Right ventricle myocardium superior (tissue), 1 donor: ENCODE data around the gene TULP1. TPM values are rescaled to one million over a fixed set of nuclear protein-coding genes. Genes with fewer than 3 reads are reported as not detected.
A peak's percentile ranks its signal among the peaks of the same experiment; 100 is the strongest.

Source experiments
- ATAC-seq: fragments of 200-7000 bp; cut with Tn5 transposase; one replicate; pipeline ENCODE4 v1.9.1; 2020; ENCODE audit warnings: mild to moderate bottlenecking; ENCODE audit not compliant: poor library complexity
- DNase-seq: peaks from one replicate; pipeline ENCODE4 v3.0.0-alpha.2; 2020
- intact Hi-C: fragments of 100-400 bp; cut with DNase I; formaldehyde crosslinking; loops from one replicate; pipeline ENCODE4 v1.11.2; 2022
- total RNA-seq: library from RNA; stranded (reverse); fragmentation: NEBNext Ultra II Directional; extraction: Animal tissue kit (Norgen Biotek cat#: 25700); gene quantifications from one replicate; pipeline ENCODE4 v1.2.1, GENCODE V29; 2021
- donor health status: DM: no; HTN: yes; CAD: no; lungs with severe emphysema.

The TULP1 gene
- total RNA-seq, 1 donor from 2014 or later, result not detected

DNA sequence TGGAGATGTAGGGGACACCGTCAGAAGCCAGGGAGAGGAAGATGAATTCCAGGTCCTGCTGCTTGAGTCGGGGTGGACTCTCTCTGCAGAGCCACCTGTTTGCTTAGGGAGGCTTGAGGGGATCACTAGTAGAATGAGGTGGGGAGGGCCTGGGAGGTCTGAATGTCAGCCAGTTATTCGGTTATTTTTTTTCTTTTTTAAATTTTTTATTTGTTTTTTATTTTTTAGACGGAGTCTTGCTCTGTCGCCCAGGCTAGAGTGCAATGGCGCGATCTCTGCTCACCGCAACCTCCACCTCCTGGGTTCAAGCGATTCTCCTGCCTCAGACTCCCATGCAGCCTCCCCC is 24.2 kb downstream of the TULP1 start:
- ATAC-seq (no peak), DNase-seq (no peak)
- intact Hi-C loops, result no loop called here

DNA sequence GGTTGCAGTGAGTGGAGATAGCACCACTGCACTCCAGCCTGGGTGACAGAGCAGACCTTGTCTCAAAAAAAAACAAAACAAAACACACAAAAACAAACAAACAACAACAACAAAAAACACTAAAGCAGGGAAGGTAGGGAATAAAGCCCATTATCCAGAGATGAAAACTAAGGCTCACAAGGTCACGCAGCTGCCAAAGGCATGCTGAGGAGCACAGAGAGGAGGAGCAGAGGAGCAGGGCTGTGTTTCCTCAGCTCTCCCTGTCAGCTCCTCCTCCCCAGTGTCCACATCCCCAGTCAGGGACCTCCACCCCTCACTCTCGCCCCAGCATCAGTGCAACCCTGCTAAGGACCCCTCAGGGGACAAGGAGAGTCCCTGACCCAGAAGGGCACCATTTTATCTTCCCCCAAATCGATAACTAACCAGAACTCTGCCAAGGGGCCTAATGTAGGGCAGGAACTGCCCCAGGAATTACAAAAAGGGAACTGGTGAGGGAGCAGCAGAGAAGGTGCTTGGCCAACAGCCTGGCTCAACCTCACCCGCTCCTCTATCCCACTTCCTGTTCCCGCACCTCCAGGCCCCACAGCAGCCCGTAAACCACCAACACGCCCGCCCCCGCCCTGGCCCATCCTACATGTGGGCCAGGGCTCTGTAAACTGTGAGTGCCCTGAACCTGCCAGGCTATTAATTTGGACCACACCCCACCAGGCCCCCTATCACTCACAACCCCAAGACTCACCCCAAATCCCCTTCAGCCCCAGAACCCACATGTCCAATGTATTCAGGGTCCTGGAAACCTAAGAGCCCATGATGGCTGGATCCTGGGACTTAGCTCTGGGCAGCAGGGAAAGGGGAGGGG is 24.8 kb downstream of the TULP1 start:
- no peak for ATAC-seq

DNA sequence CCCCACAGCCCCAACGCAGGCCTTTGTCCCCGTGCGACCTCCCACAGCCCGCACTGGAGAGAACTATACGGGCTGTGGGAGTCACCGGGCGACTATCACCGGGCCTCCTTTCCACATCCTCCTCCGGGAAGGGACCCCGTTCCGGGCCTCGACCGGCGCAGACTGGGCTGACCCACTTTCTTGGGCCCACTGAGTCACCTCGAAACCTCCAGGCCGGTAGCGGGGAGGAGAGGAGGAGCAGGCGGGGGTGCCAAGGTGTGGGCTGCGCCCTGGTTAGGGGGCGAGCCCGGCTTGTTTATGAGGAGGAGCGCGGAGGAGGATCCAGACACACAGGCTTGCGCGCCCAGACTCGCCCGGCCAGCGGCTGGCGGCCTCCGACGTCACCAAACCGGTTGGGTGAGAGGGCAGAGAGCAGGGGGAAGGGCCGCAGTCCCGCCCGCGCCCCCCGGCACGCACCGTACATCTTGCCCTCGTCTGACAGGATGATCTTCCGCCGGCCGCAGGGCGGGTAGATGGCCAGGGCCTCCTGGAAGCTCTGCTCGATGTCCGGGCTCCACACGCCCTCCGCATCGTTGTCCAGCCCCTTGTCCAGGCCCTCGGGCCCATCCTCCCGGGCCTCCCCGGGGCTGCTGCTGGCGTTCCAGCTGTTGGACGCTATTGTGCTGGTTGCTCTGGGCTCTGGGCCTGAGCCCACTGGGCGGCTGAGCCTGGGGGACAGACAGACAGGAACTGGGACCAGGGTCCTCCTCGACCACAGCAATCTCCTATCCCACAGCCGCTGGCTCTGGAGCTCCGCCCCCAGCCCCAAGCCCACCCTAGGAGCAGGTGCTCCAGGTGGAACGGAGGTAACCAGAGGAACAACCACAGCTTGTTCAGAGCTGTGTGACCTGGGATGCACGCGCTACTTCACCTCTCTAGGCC is 26.4 kb downstream of the TULP1 start:
- peak; percentile 74 for DNase-seq
- intact Hi-C loops, result no loop called here
- peak; percentile 25 for ATAC-seq

More for the DNA sequence above, 24.8 kb downstream of the TULP1 start:
- intact Hi-C loops, result no loop called here
- DNase-seq, result no peak

DNA sequence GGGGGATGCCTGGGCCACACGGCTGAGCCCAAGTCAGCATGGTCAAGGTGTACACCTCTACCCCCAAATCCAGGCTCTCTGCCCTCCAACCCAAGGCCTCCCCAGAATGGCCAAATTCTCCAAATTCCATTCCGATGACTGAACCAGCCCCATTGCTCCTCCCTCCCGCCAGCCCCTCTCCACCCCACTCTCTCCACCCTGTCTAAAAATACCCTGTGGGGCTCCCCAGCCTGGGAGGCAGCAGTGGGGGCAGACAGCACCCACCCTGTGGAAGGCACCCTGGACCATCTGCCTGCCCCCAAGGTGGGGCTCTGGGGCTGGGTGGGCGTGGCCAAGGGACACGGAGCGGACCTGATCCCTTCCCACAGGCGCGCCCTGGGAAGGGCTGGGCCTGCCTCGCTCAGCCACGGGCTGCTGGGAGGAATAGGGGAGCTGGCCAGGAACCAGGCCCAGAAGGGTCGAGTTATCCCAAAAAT is 27.3 kb downstream of the TULP1 start:
- intact Hi-C loops, result no loop called here
- peak; percentile 56 for DNase-seq
- peak; percentile 19 for ATAC-seq

DNA sequence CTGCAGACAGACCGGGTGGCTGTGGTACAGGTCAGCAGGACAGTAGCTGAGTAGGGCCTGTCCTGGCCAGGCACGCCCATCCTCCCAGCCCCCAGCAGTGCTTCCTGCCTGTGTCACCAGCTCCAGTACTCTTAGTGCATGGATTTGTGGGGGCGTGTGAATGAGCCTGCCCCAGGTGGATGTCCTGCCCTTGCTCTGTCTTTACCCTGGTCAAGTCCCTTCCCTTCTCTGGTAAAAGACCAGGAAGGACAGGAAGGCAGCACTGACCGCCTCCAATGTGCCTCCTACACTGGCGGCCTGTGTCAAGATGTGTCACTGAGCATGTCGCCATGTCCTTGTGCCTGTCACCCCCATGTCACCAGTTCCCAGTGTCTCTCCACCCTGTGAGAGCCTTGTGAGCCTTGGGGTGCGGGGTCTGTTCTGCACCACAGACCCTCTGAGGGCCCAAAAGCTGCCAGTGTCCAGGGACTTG is 27.7 kb downstream of the TULP1 start:
- no peak for ATAC-seq
- intact Hi-C loops, result no loop called here
- DNase-seq, result peak; percentile 29

DNA sequence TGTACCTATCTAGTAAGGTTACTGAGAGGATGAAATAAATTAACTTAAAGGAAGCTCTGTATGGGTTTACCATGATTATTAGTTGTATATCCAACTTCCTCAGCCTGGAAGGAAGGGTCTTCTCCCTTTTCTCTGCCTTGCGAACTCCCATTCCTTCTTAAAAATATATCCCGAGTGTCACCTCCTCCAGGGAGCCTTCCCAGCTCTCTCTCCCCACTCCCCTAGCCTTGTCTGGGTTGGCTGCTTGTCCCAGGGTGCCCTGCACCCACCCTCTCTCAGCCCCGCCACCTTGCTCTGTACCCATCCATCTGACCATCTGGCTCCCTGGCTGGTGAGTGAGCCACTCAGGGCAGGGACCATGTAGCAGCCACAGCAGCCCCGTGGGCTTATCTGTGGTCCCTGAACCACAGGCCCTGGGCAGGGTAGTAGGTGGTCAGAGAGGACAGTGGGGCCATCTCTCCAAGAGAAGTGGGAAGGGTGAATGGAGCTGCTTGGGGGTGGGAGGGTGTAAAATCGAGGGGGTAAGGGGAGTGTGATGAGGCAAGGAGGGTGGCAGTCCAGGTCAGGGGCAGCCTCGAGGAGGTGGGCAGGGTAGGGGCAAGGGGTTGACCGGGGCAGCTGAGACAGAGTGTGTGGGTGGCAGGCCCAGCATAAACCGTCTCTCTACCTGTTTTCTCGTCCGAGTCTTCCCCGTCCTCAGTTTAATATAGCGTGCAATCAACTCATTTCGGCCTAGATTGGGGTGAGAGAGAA is 28.6 kb downstream of the TULP1 start:
- peak; percentile 35 for DNase-seq
- ATAC-seq, result no peak
- intact Hi-C loops, result no loop called here

DNA sequence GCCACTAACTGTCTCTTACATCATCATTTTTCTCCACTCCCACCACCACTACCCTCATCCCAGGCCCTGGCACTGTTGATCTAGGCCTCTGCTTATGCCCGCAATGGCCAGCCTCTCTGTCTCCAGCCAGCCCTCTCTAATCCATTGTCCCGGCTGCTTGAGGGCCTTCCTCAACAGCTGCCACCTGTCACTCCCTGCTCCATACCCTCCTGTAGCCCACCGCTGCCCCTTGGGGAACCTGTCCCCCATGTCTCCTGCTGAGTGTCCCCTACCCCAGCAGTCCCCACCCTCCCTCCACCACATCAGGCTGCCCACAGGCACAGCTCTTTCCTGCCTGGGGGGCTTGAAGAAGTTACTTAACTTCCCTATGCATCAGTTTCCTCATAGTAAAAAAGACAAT is 29.2 kb downstream of the TULP1 start:
- DNase-seq, result peak; percentile 17
- intact Hi-C loops, result no loop called here
- ATAC-seq, result no peak

DNA sequence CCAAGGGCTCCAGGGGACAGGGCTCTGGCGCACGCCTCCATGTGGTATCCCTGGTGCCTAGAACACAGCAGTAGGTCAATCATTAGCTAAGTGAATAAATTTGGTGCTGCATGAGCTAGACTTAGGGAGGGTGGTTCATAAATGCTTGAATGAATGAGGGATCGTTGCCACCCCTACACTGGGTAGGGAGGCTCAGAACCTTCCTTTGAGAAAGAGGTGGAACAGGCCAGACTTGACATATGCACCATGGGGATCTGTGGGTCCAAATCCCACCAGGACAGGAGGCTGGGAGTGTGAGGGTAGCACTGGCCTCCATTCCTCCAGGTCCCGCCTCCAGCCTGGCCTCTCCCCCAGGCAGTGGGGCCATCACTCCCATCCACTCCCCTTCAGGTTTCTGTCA is 29.6 kb downstream of the TULP1 start:
- ATAC-seq (no peak), DNase-seq (no peak)
- intact Hi-C loops, result no loop called here

DNA sequence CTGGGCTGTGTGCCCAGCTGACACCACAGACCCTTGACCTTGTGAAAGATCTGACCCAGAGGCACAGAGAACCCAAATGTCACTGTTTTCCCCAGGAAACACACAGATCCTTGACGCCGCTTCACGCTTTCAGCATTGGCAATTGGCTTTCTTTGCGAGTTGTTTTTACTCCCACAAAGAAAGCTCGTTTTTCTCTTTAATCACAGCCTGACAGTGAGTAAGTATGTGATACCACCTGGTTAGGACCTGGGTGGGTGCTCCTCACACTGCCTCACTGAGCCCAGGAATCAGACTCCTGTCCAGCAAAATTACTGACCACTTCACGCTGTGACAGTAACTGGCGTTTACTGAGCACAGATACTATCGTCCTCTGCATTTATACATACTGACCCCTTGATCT is 31.5 kb downstream of the TULP1 start:
- DNase-seq (no peak), ATAC-seq (no peak)
- intact Hi-C loops, result no loop called here

DNA sequence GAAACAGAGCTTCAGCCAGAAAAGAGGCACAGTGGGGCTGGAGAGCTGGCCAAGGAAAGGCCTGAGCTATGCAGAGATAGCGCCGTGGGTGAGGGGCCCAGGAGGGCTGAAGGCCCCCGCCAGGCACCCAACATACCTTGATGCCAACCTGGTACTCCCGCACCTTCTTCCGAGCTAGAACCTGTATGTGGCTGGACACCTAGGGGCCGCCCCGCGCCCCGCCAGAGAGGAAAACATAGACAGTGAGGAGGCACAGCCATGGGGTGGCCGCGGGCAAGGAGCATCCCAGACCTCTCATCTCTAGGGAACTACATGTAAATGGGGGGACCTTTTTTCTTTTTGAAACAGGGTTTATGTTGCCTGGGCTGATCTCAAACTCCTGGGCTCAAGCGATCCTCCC is 32.5 kb downstream of the TULP1 start:
- ATAC-seq (no peak), DNase-seq (no peak)
- intact Hi-C loops, result no loop called here

DNA sequence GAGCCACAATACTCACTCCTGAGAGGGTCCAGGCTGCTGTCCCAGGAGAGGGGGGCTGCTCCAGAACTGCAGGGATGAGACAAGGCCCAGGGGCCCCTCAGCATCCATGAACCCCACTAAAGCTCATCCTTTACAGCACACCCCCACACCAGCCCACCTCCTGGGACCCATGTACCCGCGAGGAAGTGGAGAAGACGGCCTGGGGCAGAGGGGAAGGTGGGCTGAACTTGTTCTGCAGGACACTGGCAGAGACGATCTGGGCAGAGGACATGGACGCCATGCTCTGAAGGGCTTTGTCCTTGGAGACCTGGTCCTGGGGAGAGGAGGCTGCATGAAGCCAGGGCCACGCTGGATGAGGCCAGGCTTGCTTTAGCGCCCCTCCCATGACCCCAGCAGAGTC is 34.4 kb downstream of the TULP1 start:
- intact Hi-C loops, result no loop called here
- ATAC-seq, result no peak
- no peak for DNase-seq

DNA sequence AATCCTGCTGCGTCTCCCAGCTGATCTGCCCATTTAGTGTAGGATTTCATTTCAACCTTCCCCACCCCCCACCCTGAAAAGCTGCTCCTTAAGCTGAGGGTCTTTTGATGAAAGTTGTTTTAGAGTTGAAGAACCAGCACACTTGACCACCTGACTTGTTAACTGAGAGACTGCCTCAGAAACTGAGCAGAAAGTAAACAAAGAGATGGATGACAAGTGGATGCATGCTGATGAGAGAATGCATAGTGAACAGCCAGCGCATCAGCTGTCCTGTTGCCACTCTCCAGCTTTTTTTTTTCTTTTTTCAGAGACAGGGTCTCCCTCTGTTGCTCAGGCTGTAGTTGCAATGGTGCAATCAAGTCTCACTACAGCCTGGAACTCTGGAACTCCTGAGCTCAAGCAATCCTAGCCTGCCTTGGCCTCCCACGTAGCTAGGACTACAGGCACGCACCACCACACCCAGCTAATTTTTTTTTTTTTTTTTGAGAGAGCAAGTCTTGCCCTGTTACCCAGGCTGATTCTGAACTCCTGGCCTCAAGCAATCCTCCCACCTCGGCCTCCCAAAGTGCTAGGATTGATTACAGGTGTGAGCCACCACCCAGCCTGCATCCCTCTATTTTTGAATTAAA is 35.0 kb downstream of the TULP1 start:
- DNase-seq (no peak), ATAC-seq (no peak)
- intact Hi-C loops, result no loop called here

DNA sequence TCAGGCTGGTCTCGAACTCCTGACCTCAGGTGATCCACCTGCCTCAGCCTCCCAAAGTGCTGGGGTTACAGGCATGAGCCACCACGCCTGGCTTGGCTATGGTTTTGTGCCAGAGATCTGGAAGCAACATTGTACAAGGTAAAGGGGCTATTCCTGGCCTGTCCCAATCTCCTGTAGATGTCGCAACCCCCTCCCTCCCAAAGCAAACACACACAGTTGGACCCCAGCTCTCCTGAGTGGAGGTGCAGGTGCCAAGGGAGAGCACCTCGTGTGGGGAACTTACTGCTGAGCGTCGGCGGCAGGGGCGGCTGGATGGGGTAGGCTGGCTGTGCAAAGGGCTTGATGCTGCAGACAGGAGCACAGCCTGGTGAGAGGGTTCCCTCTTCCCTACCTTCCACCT is 35.7 kb downstream of the TULP1 start:
- ATAC-seq, result no peak
- DNase-seq, result no peak
- intact Hi-C loops, result no loop called here

DNA sequence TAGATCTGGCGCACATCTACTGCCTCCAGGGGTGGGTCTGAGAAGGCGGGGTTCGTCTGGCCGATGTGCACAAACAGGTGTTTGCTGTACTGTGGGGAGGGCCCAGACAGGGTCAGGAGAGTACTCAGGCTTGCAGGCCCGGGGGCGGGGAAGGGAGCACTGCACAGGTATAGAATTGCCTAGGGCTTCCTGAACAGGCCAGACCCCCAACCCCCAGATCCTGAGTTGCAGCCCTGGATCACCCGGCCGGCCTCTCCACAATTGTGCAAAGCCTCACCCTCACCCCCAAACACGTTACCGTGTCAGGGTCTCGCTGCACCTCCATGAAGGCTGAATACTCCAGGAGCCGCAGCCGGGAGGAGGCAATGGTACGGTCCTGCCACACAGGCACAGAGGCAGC is 36.7 kb downstream of the TULP1 start:
- intact Hi-C loops, result no loop called here
- ATAC-seq (no peak), DNase-seq (no peak)

DNA sequence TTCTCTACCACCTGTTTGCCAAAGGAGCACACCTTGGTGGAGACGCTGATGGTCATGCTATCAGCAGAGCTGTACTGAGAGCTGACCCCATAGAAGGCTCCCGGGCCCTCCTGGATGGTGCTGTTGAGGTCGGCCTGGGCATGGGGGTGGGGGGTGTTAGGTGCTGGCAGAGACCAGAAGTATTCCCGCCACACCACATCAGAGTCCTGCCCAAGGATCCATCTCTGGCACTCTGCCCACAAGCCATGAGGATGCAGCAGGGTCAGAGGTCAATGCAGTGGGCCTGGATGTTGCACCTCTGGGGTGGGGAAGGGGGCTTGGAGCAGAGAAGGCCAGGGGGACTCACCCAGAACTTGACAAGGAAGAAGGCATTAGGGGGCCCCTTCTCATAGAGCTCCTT is 37.1 kb downstream of the TULP1 start:
- DNase-seq (no peak), ATAC-seq (no peak)
- intact Hi-C loops, result no loop called here

DNA sequence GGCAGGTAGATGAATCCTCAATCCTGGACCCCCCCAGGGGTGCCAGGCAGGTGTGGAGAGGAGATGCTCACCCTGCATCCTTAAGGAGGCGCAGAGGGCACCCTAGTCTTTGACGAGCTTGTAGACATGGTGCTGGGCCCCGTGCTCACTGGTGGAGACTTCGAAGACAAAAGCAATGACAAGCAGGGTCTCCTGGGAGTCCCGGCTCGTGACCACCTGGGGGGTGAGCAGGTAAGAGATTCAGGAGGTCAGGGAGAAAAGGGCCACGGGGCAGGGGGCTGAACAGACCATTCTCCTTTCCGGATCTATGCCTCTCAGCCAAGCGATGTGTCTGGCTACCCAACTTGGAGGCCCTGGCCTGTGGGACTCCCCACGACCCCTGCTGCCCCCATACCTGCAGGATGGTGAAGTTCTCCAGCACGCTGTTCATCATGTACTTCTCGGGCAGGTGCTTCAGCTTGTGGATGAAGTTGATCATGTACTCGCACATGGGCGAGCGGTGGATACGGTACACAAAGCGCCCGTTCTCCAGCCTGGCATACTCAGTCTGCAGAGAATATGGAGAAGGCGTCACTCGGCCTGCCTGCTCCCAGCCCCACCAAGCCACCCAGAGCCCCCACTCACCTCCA is 37.6 kb downstream of the TULP1 start:
- ATAC-seq, result no peak
- intact Hi-C loops, result no loop called here
- no peak for DNase-seq

DNA sequence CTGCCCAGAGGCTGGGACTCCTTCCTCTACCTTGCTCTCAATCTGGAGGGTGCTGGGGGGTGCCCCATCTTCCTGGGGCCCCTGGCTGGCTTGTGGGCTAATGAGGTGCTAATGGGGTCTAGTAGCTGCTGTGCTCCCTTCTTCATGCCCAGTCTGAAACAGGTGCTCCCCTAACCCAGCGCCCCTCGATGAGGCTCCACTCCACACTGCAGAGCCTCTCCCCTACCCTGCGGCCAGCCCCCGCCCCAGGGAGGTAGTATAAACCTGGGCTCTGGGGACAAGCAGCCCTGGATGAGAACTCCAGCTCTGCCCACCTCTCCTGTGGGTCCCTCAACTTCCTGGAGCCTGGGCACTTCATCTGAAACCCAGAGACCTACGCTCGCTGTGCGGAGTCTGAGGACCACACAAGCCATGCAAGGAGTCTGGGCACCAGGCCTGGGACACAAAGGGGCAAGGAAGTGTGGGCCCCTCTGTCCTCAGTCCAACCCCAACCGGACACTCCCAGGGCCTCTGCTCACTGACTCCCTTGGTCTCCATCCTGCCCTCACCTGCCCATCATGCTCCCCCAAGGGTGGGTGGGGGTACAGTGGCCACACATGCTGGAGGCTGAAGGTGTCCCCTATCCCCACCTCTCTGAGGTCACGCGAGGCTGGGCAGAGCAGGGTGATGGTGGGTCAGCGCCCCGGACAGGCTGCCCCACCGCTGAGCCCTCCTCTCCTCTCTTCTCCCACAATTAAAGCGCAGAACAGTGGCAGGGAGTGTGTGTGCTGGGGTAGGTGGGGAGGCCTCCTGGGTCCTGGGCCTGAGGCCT is 38.4 kb downstream of the TULP1 start:
- DNase-seq, result no peak
- ATAC-seq, result no peak
- intact Hi-C loops, result no loop called here

DNA sequence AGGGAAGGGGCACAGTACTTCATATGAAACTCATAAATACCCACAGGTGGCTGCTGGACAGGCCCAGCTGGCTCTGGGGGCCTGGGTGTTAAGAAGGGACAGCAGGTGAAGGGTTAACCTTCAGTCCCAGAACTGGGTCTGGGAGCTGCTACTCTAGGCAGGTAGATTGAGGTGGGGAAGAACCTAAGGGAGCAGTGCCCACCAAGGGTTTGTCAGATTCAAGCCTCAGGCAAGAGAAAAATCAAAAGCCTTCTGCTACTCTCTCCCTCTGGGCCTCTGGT is 38.9 kb downstream of the TULP1 start:
- no peak for DNase-seq
- no peak for ATAC-seq
- intact Hi-C loops, result no loop called here
